LNCAP (cell line): ENCODE results near the gene STX2.

Experiments used
- TF ChIP-seq, protein P1 (sequence below): fragments of 450-650 bp; IDR thresholded peaks from 2 replicates; pipeline ENCODE4 v1.5.1; 2017; ENCODE audit warnings: mild to moderate bottlenecking

STX2 gene

DNA sequence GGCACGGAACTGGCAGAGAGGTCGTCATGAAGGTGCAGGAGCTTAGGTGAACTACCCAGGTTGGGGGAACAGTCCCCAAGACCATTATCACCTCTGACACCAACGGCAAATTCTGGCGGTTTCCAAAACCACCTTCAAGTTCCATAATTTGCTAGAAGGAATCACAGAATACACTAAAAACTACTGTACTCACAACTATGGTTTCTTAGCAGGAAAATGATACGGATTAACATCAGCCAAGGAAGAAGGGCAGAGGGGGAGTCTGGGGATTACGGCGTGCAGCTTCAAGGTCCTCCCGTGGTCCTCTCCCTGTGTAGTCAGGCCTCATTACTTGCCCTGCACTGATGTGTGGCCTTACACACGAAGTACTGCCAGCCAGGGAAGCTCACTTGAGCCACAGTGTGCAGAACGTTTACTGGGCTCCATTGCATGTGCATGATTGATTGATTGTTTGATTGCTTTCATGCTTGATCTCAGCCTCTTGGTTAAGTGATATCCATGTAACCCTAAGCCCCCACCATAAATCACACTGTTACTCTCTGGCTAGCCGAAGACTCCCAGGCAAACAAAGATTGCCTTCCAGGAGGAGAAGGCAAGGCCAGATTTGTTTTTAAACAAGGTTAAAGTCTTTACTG lies 837 bp upstream of the STX2 start:
- TF ChIP-seq, protein P1, sequence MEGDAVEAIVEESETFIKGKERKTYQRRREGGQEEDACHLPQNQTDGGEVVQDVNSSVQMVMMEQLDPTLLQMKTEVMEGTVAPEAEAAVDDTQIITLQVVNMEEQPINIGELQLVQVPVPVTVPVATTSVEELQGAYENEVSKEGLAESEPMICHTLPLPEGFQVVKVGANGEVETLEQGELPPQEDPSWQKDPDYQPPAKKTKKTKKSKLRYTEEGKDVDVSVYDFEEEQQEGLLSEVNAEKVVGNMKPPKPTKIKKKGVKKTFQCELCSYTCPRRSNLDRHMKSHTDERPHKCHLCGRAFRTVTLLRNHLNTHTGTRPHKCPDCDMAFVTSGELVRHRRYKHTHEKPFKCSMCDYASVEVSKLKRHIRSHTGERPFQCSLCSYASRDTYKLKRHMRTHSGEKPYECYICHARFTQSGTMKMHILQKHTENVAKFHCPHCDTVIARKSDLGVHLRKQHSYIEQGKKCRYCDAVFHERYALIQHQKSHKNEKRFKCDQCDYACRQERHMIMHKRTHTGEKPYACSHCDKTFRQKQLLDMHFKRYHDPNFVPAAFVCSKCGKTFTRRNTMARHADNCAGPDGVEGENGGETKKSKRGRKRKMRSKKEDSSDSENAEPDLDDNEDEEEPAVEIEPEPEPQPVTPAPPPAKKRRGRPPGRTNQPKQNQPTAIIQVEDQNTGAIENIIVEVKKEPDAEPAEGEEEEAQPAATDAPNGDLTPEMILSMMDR, result no peak

DNA sequence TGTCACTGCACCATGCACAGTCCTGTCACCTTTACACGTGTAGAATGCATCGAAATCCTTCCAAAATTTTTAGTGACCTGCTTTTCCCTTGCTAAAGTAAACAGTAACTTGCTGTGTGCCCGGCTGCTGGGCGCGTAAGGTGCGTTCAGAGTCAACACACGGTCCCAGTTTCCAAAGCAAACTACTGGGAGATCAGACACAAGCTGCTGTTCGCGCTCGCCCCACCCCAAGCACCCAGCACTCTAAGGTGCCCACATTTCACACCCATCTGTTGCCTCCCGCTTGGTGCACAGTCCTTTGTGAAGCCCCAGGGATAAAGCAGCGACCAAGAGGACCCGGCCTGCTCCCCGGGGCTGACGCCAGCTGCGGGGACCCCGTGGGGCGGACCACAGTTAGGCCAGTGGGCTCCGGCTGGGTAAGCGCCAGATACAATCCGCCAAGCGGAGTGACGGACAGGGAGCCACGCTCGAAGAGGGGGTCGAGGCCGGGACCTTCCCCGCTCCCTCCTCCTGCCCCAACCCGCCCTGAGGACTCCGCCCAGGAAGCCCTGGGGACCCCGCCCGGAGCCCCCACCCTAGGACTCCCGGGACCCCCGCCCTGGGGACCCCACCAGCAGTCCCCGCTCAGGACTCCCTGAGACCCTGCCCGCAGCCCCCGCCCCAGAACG lies 633 bp downstream of the STX2 start:
- TF ChIP-seq, protein P1, result no peak

DNA sequence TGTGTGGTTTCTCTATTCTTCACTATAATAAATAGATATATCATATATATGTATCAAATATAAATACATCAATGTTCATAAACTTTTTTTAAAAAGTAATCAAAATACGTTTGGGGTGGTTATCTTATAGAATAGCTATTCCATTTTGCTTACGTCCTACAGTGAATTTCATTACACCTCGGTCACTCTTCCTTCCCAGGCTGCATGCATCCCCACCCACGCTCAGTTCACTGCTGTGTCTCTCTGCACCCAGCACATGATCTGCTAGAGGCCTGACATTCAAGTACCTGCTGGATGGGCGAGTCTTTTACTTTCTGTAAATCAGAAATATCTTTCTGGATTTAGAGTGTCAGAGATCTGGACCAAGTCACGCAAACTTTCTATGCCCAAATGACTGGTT lies 3.6 kb downstream of the STX2 start:
- TF ChIP-seq, protein P1, result no peak

DNA sequence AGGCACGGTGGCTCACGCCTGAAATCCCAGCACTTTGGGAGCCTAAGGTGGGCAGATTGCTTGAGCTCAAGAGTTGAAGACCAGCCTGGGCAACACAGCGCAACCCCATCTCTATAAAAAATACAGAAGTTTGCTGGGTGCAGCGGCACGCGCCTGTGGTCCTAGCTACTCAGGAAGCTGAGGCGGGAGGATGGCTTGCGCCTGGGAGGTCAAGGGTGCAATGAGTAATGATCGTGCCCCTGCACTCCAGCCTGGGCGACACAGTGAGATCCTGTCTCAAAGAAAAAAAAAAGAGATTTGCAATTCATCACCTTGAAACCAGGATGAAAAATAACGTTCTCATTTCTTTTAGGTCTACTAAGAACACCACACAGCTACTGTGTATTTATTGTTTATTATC lies 4.0 kb downstream of the STX2 start:
- TF ChIP-seq, protein P1, result no peak

DNA sequence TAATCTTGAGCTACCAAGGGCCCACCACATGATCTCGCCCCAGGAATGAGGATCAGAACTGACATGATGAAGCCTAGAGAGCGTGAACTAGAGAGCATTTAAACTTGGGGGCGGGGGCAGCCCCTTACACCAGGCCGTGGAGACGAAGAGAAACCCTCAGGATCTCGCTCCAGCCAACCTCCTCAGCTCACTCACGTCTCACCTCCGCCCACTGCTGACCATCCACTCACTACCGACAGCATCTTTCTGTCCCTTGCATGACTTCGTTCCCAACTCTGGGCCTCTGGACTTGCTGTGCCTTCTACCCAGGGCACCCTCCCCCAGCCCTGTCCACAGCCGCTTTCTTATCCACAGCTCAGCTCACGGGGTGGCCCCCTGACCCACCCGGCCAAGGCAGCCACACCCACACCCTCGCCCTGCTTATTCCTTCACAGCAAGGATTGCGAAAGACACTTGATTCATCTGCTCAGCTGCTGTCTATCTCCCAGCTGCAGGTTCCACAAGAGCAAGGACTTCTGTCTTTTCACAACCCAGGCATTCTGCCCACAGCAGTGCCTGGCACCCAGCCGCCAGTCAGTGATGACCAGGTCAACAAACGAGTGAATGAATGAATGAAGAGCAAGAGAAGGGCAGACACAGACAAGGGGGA lies 6.4 kb downstream of the STX2 start:
- TF ChIP-seq, protein P1, result no peak

DNA sequence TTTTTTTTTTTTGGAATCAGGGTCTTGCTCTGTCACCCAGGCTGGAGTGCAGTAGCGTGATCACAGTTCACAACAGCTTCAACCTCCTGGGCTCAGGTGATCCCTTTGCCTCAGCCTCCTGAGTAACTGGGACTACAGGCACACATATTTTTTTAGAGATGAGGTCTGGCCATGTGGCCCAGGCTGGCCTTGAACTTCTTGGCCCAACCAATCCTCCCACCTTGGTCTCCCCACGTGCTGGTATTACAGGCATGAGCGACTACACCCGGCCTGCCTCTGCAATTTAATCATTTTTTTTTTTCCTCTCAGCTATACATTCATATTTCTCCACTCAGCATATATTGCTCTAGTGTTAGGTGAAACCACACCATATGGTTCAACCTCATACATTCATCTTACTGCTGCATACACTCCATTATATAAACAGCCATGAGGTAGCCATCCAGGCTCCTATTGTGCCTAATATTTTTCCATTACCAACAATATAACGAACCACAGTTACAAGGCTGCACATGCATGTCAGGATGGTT lies 7.1 kb downstream of the STX2 start:
- TF ChIP-seq, protein P1, result no peak

DNA sequence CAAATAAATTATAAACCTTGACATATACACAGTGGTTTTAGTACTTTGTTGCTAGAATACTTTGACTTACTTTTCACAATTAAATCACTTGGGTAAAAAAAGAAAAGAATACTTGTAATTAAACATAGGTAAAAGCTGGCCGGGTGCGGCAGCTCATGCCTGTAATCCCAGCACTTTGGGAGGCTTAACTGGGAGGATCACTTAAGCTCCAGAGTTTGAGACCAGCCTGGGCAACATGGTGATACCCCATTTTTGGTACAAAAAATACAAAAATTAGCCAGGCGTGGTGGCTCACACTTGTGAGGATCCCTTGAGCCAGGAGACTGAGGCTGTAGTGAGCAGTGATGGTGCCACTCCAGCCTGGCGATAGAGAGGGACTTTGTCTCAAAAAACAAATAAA lies 7.8 kb downstream of the STX2 start:
- TF ChIP-seq, protein P1, result no peak
